ENCODE data around the gene ARHGAP44. TPM values are rescaled to one million over a fixed set of nuclear protein-coding genes. Genes with fewer than 3 reads are reported as not detected.

ARHGAP44 gene
- total RNA-seq, 1 experiment from 2014 or later, result 0.40 TPM

DNA sequence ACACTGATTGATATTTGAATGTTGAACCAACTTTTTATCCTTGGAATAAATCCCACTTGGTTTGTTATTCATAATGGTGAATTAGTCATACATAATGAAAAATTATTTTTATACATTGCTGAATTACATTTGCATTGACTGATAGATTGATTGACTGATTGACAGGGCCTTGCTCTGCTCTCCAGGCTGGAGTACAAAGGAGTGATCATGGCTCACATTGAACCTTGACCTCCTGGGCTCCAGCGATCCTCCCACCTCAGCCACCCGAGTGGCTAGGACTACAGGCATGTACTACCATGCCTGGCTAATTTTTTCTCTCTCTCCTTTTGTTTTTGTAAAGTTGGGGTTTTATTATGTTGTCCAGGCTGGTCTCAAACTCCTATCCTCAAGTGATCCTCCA lies 97.8 kb downstream of the ARHGAP44 start:
- Histone ChIP-seq H3K9me3 (ENCODE audit: low read length) (no peaks in the 10 kb centered on the region), H3K9ac (ENCODE audit: low read length) (no peak overlapping the region), H3F3A (ENCODE audit: low read length, unreplicated experiment) (no peaks in the 10 kb centered on the region), H3K9me2 (replicated peaks; ENCODE audit: low read length) (no peaks in the 10 kb centered on the region), H3K36me3 (ENCODE audit: low read depth, low read length) (no peaks in the 10 kb centered on the region), H2AFZ (ENCODE audit: low read length) (no peak overlapping the region), H3K79me2 (ENCODE audit: low read length) (no peaks in the 10 kb centered on the region), H3K27ac (ENCODE audit: low read length) (no peak overlapping the region), H3K27me3 (ENCODE audit: low read length) (no peaks in the 10 kb centered on the region), H3K4me1 (ENCODE audit: insufficient read depth, low read length) (no peaks in the 10 kb centered on the region), H3K4me2 (ENCODE audit: low read length) (no peak overlapping the region), H3K4me3 (ENCODE audit: low read length) (no peak overlapping the region), H4K20me1 (ENCODE audit: low read length) (no peaks in the 10 kb centered on the region)
- intact Hi-C loops (cut with micrococcal nuclease), result no loop called here
- TF ChIP-seq, protein P1, sequence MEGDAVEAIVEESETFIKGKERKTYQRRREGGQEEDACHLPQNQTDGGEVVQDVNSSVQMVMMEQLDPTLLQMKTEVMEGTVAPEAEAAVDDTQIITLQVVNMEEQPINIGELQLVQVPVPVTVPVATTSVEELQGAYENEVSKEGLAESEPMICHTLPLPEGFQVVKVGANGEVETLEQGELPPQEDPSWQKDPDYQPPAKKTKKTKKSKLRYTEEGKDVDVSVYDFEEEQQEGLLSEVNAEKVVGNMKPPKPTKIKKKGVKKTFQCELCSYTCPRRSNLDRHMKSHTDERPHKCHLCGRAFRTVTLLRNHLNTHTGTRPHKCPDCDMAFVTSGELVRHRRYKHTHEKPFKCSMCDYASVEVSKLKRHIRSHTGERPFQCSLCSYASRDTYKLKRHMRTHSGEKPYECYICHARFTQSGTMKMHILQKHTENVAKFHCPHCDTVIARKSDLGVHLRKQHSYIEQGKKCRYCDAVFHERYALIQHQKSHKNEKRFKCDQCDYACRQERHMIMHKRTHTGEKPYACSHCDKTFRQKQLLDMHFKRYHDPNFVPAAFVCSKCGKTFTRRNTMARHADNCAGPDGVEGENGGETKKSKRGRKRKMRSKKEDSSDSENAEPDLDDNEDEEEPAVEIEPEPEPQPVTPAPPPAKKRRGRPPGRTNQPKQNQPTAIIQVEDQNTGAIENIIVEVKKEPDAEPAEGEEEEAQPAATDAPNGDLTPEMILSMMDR (conservative IDR thresholded peaks at IDR 0.05; ENCODE audit: low read depth, low read length), result no peak
- TF ChIP-seq EZH2phosphoT487 (IDR thresholded peaks at IDR 0.05; ENCODE audit: borderline replicate concordance, low read length), result no peak
- TF ChIP-seq EZH2 (IDR thresholded peaks at IDR 0.05; ENCODE audit: low read length, unreplicated experiment), result no peak
- ChIA-PET CTCF (no interaction called here), POLR2A (ENCODE audit: unreplicated experiment) (no interaction called here)
- DNase-seq (no peak), ATAC-seq (no peak)
- no TSS peak for BruUV-seq (replicated peaks)

DNA sequence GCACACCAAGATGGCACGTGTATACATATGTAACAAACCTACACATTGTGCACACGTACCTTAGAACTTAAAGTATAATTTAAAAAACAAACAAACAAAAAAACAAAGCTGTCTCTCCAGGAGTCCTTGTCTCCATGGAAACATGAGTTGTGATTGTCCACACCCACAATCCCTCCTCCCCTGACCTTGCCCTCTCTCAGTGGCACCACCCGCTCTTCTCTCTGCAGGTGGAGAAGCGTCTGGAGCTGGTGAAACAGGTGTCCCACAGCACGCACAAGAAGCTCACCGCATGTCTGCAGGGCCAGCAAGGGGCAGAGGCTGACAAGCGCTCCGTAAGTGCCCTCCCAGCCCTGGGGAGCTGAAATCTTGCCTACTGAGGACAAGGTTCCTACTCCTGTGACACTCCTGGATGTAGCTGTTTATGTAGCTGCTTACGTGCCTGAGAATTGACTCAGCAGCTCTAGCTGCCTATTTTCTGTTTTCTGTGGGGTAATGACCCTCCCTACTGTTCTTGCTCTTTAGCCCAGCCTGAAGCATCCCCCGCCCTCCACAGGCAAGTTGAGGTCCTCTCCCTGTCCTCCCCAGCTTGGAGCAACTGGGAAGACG lies 107.0 kb downstream of the ARHGAP44 start:
- DNase-seq (no peak), ATAC-seq (no peak)
- Histone ChIP-seq H3K27ac (ENCODE audit: low read length) (no peak overlapping the region), H3K9ac (ENCODE audit: low read length) (no peak overlapping the region), H4K20me1 (ENCODE audit: low read length) (no peaks in the 10 kb centered on the region), H3K4me3 (ENCODE audit: low read length) (no peak overlapping the region), H3K36me3 (ENCODE audit: low read depth, low read length) (no peaks in the 10 kb centered on the region), H3K4me2 (ENCODE audit: low read length) (no peak overlapping the region), H3K79me2 (ENCODE audit: low read length) (no peaks in the 10 kb centered on the region), H3K9me2 (replicated peaks; ENCODE audit: low read length) (no peaks in the 10 kb centered on the region), H3K9me3 (ENCODE audit: low read length) (peaks cover 9% of the 10 kb centered on the region), H3K27me3 (ENCODE audit: low read length) (no peaks in the 10 kb centered on the region; the same call in 1 of the 2 replicates), H3F3A (ENCODE audit: low read length, unreplicated experiment) (no peaks in the 10 kb centered on the region), H2AFZ (ENCODE audit: low read length) (no peak overlapping the region), H3K4me1 (ENCODE audit: insufficient read depth, low read length) (no peaks in the 10 kb centered on the region)
- POLR2A ChIA-PET (ENCODE audit: unreplicated experiment), result no interaction called here
- intact Hi-C loops (cut with micrococcal nuclease), result no loop called here
- no peak for TF ChIP-seq EZH2phosphoT487 (IDR thresholded peaks at IDR 0.05; ENCODE audit: borderline replicate concordance, low read length)
- CTCF ChIA-PET, result no interaction called here
- BruUV-seq (replicated peaks), result no TSS peak

DNA sequence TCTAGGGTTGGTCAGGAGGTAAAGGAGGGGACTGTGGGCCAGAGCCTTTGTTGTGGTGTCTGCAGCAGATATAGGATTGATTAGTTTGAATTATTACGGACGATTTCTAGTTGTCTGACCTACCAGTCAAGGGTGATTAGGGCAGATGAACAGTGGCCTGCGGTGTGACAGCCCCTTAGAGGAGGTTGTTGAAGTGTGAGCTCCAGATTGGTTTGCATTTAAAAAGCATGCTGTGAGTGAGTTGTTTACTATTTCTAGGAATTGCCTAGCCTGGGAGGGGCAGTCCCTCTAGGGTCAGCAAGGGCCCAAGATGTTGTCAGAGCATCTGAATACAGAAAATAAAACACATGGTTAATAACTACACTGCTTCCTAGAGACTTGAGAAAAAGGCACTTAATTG lies 108.8 kb downstream of the ARHGAP44 start:
- Histone ChIP-seq H4K20me1 (ENCODE audit: low read length) (no peaks in the 10 kb centered on the region), H3K4me1 (ENCODE audit: insufficient read depth, low read length) (no peaks in the 10 kb centered on the region), H3F3A (ENCODE audit: low read length, unreplicated experiment) (no peaks in the 10 kb centered on the region), H2AFZ (ENCODE audit: low read length) (no peak overlapping the region), H3K9me2 (replicated peaks; ENCODE audit: low read length) (no peaks in the 10 kb centered on the region), H3K9ac (ENCODE audit: low read length) (no peak overlapping the region), H3K36me3 (ENCODE audit: low read depth, low read length) (no peaks in the 10 kb centered on the region), H3K9me3 (ENCODE audit: low read length) (peaks cover 5% of the 10 kb centered on the region), H3K4me2 (ENCODE audit: low read length) (no peak overlapping the region), H3K4me3 (ENCODE audit: low read length) (no peak overlapping the region), H3K27me3 (ENCODE audit: low read length) (no peaks in the 10 kb centered on the region; the same call in 1 of the 2 replicates), H3K79me2 (ENCODE audit: low read length) (no peaks in the 10 kb centered on the region), H3K27ac (ENCODE audit: low read length) (no peak overlapping the region)
- ChIA-PET POLR2A (ENCODE audit: unreplicated experiment) (no interaction called here), CTCF (no interaction called here)
- BruUV-seq (replicated peaks), result no TSS peak
- ATAC-seq, result no peak
- intact Hi-C loops (cut with micrococcal nuclease), result no loop called here
- no peak for DNase-seq
- TF ChIP-seq, protein P1 (conservative IDR thresholded peaks at IDR 0.05; ENCODE audit: low read depth, low read length), result no peak
- no peak for TF ChIP-seq EZH2phosphoT487 (IDR thresholded peaks at IDR 0.05; ENCODE audit: borderline replicate concordance, low read length)
- TF ChIP-seq EZH2 (IDR thresholded peaks at IDR 0.05; ENCODE audit: low read length, unreplicated experiment), result no peak
